Panc1 (cell line): ENCODE results near the gene FAHD1. TPM values are rescaled to one million over a fixed set of nuclear protein-coding genes. Genes with fewer than 3 reads are reported as not detected.

Experiments
- ATAC-seq: fragments of 200-7000 bp; cut with Tn5 transposase; 2 replicates; pipeline ENCODE4 v1.9.1; 2020; ENCODE audit warnings: mild to moderate bottlenecking, moderate library complexity
- BruUV-seq: library from RNA; stranded (reverse); fragments of 400-500 nt; replicated peaks from 2 replicates; lab custom pipeline; 2021; lab: Mats Ljungman, UMichigan
- CTCF ChIA-PET: fragments of 300-600 bp; sonication (Branson Sonifier 250); formaldehyde crosslinking; loops from one replicate; lab custom pipeline; 2022; ENCODE audit warnings: antibody characterized with exemption; lab: Charles Lee
- POLR2A ChIA-PET: fragments of 300-600 bp; sonication (Branson Sonifier 250); formaldehyde crosslinking; loops from one replicate; lab custom pipeline; 2022; ENCODE audit warnings: antibody characterized with exemption; lab: Charles Lee
- DNase-seq: peaks from one replicate; pipeline ENCODE4 v3.0.0-alpha.2; 2010; ENCODE audit warnings: low read depth, low spot score
- H3K27ac ChIP-seq: 2 replicates; pipeline ENCODE4 v1.5.1; 2011; ENCODE audit warnings: mild to moderate bottlenecking, low read length, inconsistent platforms
- H3K27me3 ChIP-seq: fragments of 200-500 bp; sonication (Bioruptor generic); 2 replicates; pipeline ENCODE4 v1.6.0; 2014; ENCODE audit warnings: low read length, inconsistent platforms; ENCODE audit not compliant: control insufficient read depth, insufficient read depth
- H3K36me3 ChIP-seq: fragments of 200-500 bp; sonication (Bioruptor generic); 2 replicates; pipeline ENCODE4 v1.5.1; 2014; ENCODE audit warnings: inconsistent platforms, mild to moderate bottlenecking, low read length, moderate library complexity; ENCODE audit not compliant: control insufficient read depth, insufficient read depth
- H3K4me1 ChIP-seq: 2 replicates; pipeline ENCODE4 v1.5.1; 2011; ENCODE audit warnings: inconsistent platforms, mild to moderate bottlenecking, low read length, moderate library complexity; ENCODE audit not compliant: control insufficient read depth, insufficient read depth
- H3K4me3 ChIP-seq, 2 experiments: 2 replicates each; pipeline ENCODE4 v1.5.1; 2011 to 2012; ENCODE audit warnings: low read depth in 2 of 2, low read length in 2 of 2, mild to moderate bottlenecking in 2 of 2, inconsistent platforms in 1 of 2, moderate library complexity in 1 of 2
- H3K9me3 ChIP-seq: fragments of 200-500 bp; sonication (Bioruptor generic); 2 replicates; pipeline ENCODE4 v1.5.1; 2014; ENCODE audit warnings: low read depth, mild to moderate bottlenecking, inconsistent platforms, low read length, moderate library complexity; ENCODE audit not compliant: control insufficient read depth, insufficient read depth
- POLR2AphosphoS5 ChIP-seq: IDR thresholded peaks from 2 replicates; pipeline ENCODE4 v1.6.1; 2012; ENCODE audit warnings: mild to moderate bottlenecking, low read depth, low read length, moderate library complexity
- SIN3A ChIP-seq: IDR thresholded peaks from 2 replicates; pipeline ENCODE4 v1.6.1; 2012; ENCODE audit warnings: low read depth, mild to moderate bottlenecking, low read length, moderate library complexity, borderline replicate concordance; ENCODE audit not compliant: insufficient read depth
- TCF7L2 ChIP-seq: IDR thresholded peaks from 2 replicates; pipeline ENCODE4 v1.6.1; 2011; ENCODE audit warnings: mild to moderate bottlenecking, low read depth, low read length, inconsistent platforms
- in situ Hi-C: cut with HindIII; loops from 2 replicates; pipeline ENCODE4 v1.10.0; 2016; ENCODE audit warnings: low sequenced_read_pairs, low pct_unique_long_range_greater_than_20kb
- intact Hi-C: fragments of 100-400 bp; cut with micrococcal nuclease; formaldehyde crosslinking; loops from one replicate; pipeline ENCODE4 v1.10.0; 2022; ENCODE audit not compliant: unreplicated experiment
- total RNA-seq: library from RNA; stranded (reverse); gene quantifications from one replicate; pipeline ENCODE4 v1.2.1, GENCODE V29; 2021; ENCODE audit not compliant: unreplicated experiment
- TF ChIP-seq, protein P1 (sequence below), 2 experiments: IDR thresholded peaks; 2 replicates each; pipeline ENCODE4 v1.6.1; 2011 to 2012; ENCODE audit warnings: low read depth in 2 of 2, control low read depth in 1 of 2, low read length in 1 of 2, mild to moderate bottlenecking in 1 of 2, moderate library complexity in 1 of 2; ENCODE audit not compliant: insufficient read depth in 1 of 2
- TF ChIP-seq, protein P2 (sequence below): fragments of 450-650 bp; IDR thresholded peaks from 2 replicates; pipeline ENCODE4 v1.5.1; 2017; ENCODE audit warnings: mild to moderate bottlenecking

FAHD1 gene
- total RNA-seq, 1 experiment from 2014 or later: 34.6 TPM

DNA sequence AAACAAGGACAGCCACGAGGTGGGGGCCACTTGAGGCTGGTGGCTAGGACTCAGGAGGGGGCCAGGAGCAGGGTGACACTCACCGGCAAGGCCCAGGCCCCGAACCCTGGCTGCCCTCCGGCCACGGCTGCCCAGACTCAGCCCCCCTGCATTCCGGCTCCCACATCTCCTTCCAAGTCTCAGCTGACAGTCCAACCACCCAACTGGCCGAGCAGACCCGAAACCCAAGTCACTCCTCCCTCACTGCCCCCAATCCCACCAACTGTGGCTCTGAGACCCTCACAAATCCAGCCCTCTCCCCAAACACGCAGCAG is 9.8 kb upstream of the FAHD1 start:
- TF ChIP-seq POLR2AphosphoS5 (no peak), TCF7L2 (no peak), SIN3A (no peak)
- TF ChIP-seq, protein P1, sequence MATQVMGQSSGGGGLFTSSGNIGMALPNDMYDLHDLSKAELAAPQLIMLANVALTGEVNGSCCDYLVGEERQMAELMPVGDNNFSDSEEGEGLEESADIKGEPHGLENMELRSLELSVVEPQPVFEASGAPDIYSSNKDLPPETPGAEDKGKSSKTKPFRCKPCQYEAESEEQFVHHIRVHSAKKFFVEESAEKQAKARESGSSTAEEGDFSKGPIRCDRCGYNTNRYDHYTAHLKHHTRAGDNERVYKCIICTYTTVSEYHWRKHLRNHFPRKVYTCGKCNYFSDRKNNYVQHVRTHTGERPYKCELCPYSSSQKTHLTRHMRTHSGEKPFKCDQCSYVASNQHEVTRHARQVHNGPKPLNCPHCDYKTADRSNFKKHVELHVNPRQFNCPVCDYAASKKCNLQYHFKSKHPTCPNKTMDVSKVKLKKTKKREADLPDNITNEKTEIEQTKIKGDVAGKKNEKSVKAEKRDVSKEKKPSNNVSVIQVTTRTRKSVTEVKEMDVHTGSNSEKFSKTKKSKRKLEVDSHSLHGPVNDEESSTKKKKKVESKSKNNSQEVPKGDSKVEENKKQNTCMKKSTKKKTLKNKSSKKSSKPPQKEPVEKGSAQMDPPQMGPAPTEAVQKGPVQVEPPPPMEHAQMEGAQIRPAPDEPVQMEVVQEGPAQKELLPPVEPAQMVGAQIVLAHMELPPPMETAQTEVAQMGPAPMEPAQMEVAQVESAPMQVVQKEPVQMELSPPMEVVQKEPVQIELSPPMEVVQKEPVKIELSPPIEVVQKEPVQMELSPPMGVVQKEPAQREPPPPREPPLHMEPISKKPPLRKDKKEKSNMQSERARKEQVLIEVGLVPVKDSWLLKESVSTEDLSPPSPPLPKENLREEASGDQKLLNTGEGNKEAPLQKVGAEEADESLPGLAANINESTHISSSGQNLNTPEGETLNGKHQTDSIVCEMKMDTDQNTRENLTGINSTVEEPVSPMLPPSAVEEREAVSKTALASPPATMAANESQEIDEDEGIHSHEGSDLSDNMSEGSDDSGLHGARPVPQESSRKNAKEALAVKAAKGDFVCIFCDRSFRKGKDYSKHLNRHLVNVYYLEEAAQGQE (IDR thresholded peaks at IDR 0.05; ENCODE audit: insufficient read depth in 1 of 2, low read depth in 2 of 2, low read length in 1 of 2): no peak
- TF ChIP-seq, protein P2, sequence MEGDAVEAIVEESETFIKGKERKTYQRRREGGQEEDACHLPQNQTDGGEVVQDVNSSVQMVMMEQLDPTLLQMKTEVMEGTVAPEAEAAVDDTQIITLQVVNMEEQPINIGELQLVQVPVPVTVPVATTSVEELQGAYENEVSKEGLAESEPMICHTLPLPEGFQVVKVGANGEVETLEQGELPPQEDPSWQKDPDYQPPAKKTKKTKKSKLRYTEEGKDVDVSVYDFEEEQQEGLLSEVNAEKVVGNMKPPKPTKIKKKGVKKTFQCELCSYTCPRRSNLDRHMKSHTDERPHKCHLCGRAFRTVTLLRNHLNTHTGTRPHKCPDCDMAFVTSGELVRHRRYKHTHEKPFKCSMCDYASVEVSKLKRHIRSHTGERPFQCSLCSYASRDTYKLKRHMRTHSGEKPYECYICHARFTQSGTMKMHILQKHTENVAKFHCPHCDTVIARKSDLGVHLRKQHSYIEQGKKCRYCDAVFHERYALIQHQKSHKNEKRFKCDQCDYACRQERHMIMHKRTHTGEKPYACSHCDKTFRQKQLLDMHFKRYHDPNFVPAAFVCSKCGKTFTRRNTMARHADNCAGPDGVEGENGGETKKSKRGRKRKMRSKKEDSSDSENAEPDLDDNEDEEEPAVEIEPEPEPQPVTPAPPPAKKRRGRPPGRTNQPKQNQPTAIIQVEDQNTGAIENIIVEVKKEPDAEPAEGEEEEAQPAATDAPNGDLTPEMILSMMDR: no peak
- H3K9me3 ChIP-seq: no peaks in the 10 kb centered on the region
- ATAC-seq (no peak), DNase-seq (no peak)
- in situ Hi-C loops: no loop called here
- H3K36me3 ChIP-seq: no peaks in the 10 kb centered on the region
- no TSS peak for BruUV-seq
- intact Hi-C loops: no loop called here
- H3K27ac ChIP-seq: no peak overlapping the region
- ChIA-PET CTCF (no interaction called here), POLR2A (no interaction called here)
- H3K4me3 ChIP-seq: no peak overlapping the region
- H3K27me3 ChIP-seq: no peaks in the 10 kb centered on the region
- H3K4me1 ChIP-seq: peaks cover 5% of the 10 kb centered on the region; the same call in 1 of the 2 replicates

DNA sequence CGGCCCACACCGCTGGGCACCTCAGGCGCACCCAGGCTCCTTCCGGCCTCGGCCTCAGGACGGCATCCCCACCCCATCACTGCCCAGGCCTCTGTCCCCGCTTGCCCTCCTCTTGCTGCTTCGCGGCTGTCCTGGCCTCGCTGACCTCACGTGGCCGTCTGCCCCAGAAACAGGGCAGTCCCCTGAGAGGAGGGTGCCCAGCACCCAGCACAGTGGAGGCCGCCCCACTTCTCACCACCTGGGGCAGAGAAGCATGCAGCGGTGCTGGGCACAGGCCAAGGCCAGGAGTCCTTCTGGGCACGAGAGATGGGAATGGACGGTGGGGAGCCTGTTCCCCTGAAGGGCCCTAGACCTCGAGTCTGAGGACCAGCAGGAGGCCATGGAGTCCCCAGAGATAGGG is 9.3 kb upstream of the FAHD1 start:
- TF ChIP-seq, protein P2: no peak
- TF ChIP-seq, protein P1 (IDR thresholded peaks at IDR 0.05; ENCODE audit: insufficient read depth in 1 of 2, low read depth in 2 of 2, low read length in 1 of 2): no peak
- TF ChIP-seq SIN3A (no peak), TCF7L2 (no peak), POLR2AphosphoS5 (no peak)
- intact Hi-C loops: no loop called here
- DNase-seq (no peak), ATAC-seq (peak; percentile 4; the same call in 1 of the 2 replicates)
- BruUV-seq: no TSS peak
- no peaks in the 10 kb centered on the region for H3K9me3 ChIP-seq
- ChIA-PET POLR2A (no interaction called here), CTCF (no interaction called here)
- no peak overlapping the region for H3K4me3 ChIP-seq
- H3K27me3 ChIP-seq: no peaks in the 10 kb centered on the region
- no peaks in the 10 kb centered on the region for H3K36me3 ChIP-seq
- in situ Hi-C loops: no loop called here
- peaks cover 2% of the 10 kb centered on the region; the same call in 1 of the 2 replicates for H3K4me1 ChIP-seq
- H3K27ac ChIP-seq: no peak overlapping the region
